ENCODE data around the gene LRRC3C. TPM values are rescaled to one million over a fixed set of nuclear protein-coding genes. Genes with fewer than 3 reads are reported as not detected.

LRRC3C gene
- total and polyA plus RNA-seq, 10 donors, result 0.08 TPM; not detected in 9

DNA sequence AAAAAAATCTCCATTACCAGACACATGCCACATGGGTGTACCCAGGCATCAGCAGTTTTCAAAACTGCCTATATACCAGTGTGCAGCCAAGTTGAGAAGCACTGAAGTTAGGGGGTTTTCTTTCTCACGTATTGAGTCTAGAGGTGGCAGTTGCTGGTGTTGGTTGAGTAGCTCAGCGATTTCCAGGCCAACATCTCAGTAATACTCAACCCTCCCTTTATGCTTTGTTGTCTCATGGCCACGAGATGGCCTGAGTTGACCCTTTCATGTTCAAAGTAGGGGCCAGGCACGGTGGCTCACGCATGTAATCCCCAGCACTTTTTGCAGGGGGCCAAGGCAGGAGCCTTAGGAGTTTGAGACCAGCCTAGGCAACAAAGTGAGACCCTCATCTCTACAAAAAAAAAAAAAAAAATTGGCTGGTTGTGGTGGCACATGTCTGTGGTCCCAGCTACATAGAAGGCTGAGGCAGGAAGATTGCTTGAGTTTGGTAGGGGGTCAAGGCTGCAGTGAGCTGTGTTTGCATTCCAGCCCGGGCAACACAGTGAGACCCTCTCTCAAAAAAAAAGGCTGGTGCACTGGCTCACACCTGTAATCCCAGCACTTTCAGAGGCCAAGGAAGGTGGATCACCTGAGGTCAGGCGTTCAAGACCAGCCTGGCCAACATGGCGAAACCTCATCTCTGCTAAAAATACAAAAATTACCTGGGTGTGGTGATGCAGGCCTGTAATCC is 10.8 kb downstream of the LRRC3C start:
- peaks cover 4 to 15% (median 9%) of the 10 kb centered on the region in 6 donors for H3K4me1 ChIP-seq
- TF ChIP-seq, protein P1, sequence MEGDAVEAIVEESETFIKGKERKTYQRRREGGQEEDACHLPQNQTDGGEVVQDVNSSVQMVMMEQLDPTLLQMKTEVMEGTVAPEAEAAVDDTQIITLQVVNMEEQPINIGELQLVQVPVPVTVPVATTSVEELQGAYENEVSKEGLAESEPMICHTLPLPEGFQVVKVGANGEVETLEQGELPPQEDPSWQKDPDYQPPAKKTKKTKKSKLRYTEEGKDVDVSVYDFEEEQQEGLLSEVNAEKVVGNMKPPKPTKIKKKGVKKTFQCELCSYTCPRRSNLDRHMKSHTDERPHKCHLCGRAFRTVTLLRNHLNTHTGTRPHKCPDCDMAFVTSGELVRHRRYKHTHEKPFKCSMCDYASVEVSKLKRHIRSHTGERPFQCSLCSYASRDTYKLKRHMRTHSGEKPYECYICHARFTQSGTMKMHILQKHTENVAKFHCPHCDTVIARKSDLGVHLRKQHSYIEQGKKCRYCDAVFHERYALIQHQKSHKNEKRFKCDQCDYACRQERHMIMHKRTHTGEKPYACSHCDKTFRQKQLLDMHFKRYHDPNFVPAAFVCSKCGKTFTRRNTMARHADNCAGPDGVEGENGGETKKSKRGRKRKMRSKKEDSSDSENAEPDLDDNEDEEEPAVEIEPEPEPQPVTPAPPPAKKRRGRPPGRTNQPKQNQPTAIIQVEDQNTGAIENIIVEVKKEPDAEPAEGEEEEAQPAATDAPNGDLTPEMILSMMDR (IDR thresholded peaks at IDR 0.05 in 8 of 11, conservative IDR thresholded peaks at IDR 0.05 in 3 of 11), result no peak
- TF ChIP-seq POLR2AphosphoS5 (IDR thresholded peaks at IDR 0.05) (no peak), POLR2A (IDR thresholded peaks at IDR 0.05) (no peak)
- DNase-seq, result no peak
- no peak overlapping the region for H3K4me3 ChIP-seq
- 66 to 84% (median 76%) methylated on average over 8 of the region's 8 CpGs for WGBS, 5 donors
- intact Hi-C loops (cut with DNase I; ENCODE audit: low total_unique reads), result no loop called here
- no peak overlapping the region for H3K27ac ChIP-seq
- H3K36me3 ChIP-seq, result no peaks in the 10 kb centered on the region
- H3K27me3 ChIP-seq (replicated peaks in 1 of 7), result no peaks in the 10 kb centered on the region
- H3K9me3 ChIP-seq, result no peaks in the 10 kb centered on the region

DNA sequence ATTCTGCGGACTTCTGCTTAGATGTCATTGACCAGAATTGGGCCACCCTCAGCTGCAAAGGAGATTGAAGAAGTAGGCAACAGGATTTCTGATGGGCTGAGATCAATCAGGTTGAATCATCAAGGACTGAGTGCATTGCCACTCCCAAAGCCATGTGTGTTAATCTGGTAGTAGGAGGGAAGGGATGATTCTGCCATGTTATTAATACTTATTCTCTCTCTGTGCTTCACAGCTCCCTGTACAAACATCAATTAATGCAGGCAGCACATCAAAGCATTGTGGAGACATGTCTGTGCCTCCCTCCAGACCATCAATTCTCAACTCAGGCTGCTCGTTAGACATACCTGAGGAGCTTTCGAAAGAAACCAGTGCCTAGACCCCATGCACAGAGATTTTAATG is 11.6 kb downstream of the LRRC3C start:
- DNase-seq, result no peak
- no peaks in the 10 kb centered on the region for H3K9me3 ChIP-seq
- no peaks in the 10 kb centered on the region for H3K36me3 ChIP-seq
- WGBS, 5 donors, result 88 to 98% (median 90%) methylated on average over 3 of the region's 3 CpGs
- H3K27me3 ChIP-seq (replicated peaks in 1 of 7), result no peaks in the 10 kb centered on the region
- no peak overlapping the region for H3K27ac ChIP-seq
- H3K4me3 ChIP-seq, result no peak overlapping the region
- TF ChIP-seq POLR2A (IDR thresholded peaks at IDR 0.05) (no peak), POLR2AphosphoS5 (IDR thresholded peaks at IDR 0.05) (no peak)
- TF ChIP-seq, protein P1 (IDR thresholded peaks at IDR 0.05 in 8 of 11, conservative IDR thresholded peaks at IDR 0.05 in 3 of 11), result no peak
- H3K4me1 ChIP-seq, result peaks cover 4 to 12% (median 8%) of the 10 kb centered on the region in 6 donors
- intact Hi-C loops (cut with DNase I; ENCODE audit: low total_unique reads), result no loop called here

DNA sequence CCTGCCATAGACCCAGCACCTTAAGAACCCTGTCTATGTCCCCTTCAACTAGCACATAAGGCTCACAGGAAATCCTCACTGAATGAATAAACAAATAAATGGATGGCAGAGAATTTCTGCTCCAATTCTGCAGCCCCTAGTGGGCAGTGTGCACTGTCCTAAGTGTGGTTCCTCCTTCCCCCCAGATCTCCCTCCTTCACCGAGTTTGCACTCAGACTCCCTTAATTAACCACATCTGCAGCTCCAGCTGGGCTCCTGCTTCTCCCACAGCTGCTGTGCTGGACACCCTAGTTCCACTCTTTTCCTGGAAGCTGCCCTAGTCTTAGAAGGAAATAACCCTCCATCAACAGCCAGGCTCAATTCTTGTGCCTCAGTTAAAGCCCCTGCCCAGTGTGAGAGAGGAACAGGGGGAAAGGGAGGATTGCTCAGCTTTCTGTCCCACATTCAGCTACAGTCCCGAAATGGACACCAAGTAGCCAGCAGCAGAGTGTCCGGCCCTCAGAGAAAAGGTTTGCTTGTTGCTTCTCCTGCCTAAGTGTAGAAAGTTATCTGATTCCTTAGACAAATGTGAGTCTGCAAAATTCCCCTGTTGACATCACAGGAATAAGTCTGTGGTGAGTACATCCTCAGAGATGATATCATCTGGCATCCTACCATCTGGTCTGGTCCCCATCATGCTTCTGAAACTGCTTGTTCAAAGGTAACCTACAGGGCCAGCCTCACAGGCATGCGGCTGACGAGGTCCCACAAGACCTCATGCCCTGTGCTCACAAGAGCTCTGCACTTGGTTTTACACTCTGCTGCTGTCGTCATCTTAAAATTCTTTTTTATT is 12.3 kb downstream of the LRRC3C start:
- peak overlapping the region in 1 of 8 donors; percentile 8 for H3K27ac ChIP-seq
- no peaks in the 10 kb centered on the region for H3K27me3 ChIP-seq (replicated peaks in 1 of 7)
- peaks cover 4 to 12% (median 8%) of the 10 kb centered on the region in 6 donors for H3K4me1 ChIP-seq
- intact Hi-C loops (cut with DNase I; ENCODE audit: low total_unique reads), result no loop called here
- no peaks in the 10 kb centered on the region for H3K9me3 ChIP-seq
- WGBS, 5 donors, result 56 to 63% (median 62%) methylated on average over 6 of the region's 6 CpGs
- TF ChIP-seq POLR2A (IDR thresholded peaks at IDR 0.05), result no peak
- TF ChIP-seq POLR2AphosphoS5 (IDR thresholded peaks at IDR 0.05), result no peak
- TF ChIP-seq, protein P1 (IDR thresholded peaks at IDR 0.05 in 8 of 11, conservative IDR thresholded peaks at IDR 0.05 in 3 of 11), result peak in 10 of 11 experiments; percentile 6 to 49 (median 36)
- H3K4me3 ChIP-seq, result no peak overlapping the region
- no peak for DNase-seq
- H3K36me3 ChIP-seq, result no peaks in the 10 kb centered on the region
